Heart right ventricle (tissue), 16 donors: ENCODE measurements around the gene ELP5. TPM values are rescaled to one million over a fixed set of nuclear protein-coding genes. Genes with fewer than 3 reads are reported as not detected.

ENCODE experiments used
- ATAC-seq, 8 donors: fragments of 200-7000 bp; cut with Tn5 transposase; one replicate each; pipeline ENCODE4 v1.9.1; 2020; ENCODE audit warnings: mild to moderate bottlenecking in 8 of 8, moderate library complexity in 8 of 8, moderate number of reproducible peaks in 1 of 8
- DNase-seq, 2 donors: peaks; one replicate each; pipeline ENCODE4 v3.0.0-alpha.2; 2020
- H3K27ac ChIP-seq, 10 donors: fragments of 200-600 bp; sonication (generic) in 2 of 10; one replicate each; pipeline versions ENCODE4 v1.5.0 to v1.8.0; 2020 to 2022; ENCODE audit warnings: mild to moderate bottlenecking in 3 of 10
- H3K27me3 ChIP-seq, 7 donors: fragments of 200-600 bp; one replicate each; pipeline ENCODE4 v1.8.0; 2021 to 2022; ENCODE audit warnings: mild to moderate bottlenecking in 2 of 7
- H3K36me3 ChIP-seq, 9 donors: fragments of 200-600 bp; sonication (generic) in 1 of 9; one replicate each; pipeline versions ENCODE4 v1.5.0 to v1.8.0; 2020 to 2022; ENCODE audit warnings: mild to moderate bottlenecking in 2 of 9
- H3K4me1 ChIP-seq, 9 donors: fragments of 200-600 bp; sonication (generic) in 1 of 9; one replicate each; pipeline versions ENCODE4 v1.5.0 to v1.8.0; 2020 to 2022; ENCODE audit warnings: mild to moderate bottlenecking in 4 of 9
- H3K4me3 ChIP-seq, 10 donors: fragments of 200-600 bp; sonication (generic) in 2 of 10; one replicate each; pipeline versions ENCODE4 v1.5.0 to v1.8.0; 2020 to 2022; ENCODE audit warnings: mild to moderate bottlenecking in 7 of 10, moderate library complexity in 2 of 10
- H3K9me3 ChIP-seq, 11 donors: fragments of 200-600 bp in 10 of 11; sonication (generic) in 2 of 11; one replicate each; pipeline versions ENCODE4 v1.5.0 to v1.8.0; 2013 to 2022; ENCODE audit warnings: mild to moderate bottlenecking in 2 of 11, control low read depth in 1 of 11, moderate library complexity in 1 of 11
- WGBS, 2 donors: extraction: QIAGEN DNeasy Blood & Tissue Kit; methylation state at CpG; one replicate each; pipeline ENCODE4 v1.1.7; 2013; ENCODE audit warnings: inconsistent platforms in 1 of 2; 5-methylcytosine and 5-hydroxymethylcytosine counted together
- intact Hi-C, 10 donors: fragments of 100-400 bp; cut with DNase I; formaldehyde crosslinking; loops; one replicate each; pipeline versions ENCODE4 v1.11.1 to v1.14.2; 2022
- polyA plus RNA-seq, 2 donors: library from polyadenylated mRNA; stranded (reverse); fragments of 200-250 nt; gene quantifications; one replicate each; pipeline ENCODE4 v1.2.3, GENCODE V29; 2013
- total RNA-seq, 10 donors: library from RNA; stranded (reverse); fragmentation: NEBNext Ultra II Directional in 3 of 10; extraction: Animal tissue kit (Norgen Biotek cat#: 25700) in 3 of 10; gene quantifications; one replicate each; pipeline versions ENCODE4 v1.2.1 to v1.2.4, GENCODE V29; 2021 to 2023
- TF ChIP-seq, protein P1 (sequence below), 9 donors: fragments of 200-600 bp; sonication (generic) in 2 of 9; IDR thresholded peaks; one replicate each; pipeline versions ENCODE4 v1.5.0 to v1.8.0; 2021 to 2022; ENCODE audit warnings: antibody characterized with exemption in 9 of 9, mild to moderate bottlenecking in 5 of 9, moderate library complexity in 1 of 9
- donor health status: Arrhythmogenic right ventricular cardiomyopathy.
- donor health status: ischemic (EF 13 %, LVEDD 7.1; RV severe dilation, severe dysfunction).
- donor health status: healthy with polysubstance abuse.
- donor health status: DM: no; HTN: yes; CAD: no.
- donor health status: DM: no; HTN: no; CAD: no.
- donor health status: ischemic (EF 25% LVEDD 6.9; RV normal size, moderate dysfunction).
- donor health status: ischemic (EF 25% LVEDD 5.7; RV mildly dilated, moderate dysfunction).
- donor health status: healthy.
- donor health status: DM: yes; HTN: yes; CAD: no.
- donor health status: Ischemic cardiomyopathy.
- donor health status: ischemic (EF 35%, LVEDD 5.7; RV mildly dilated, moderate dysfunction).
- donor health status: nonischemic (EF 11% LVEDD 7.7; RV severe dilation, severe dysfunction).
- donor health status: DM: yes; HTN: yes; CAD: no.
- donor health status: PGD.
- donor health status: ischemic (EF 29% LVEDD 5.4; RV normal size, mild dysfunction).
- donor health status: nonischemic (EF 23%, LVEDD 6.1; RV moderate dilation, normal function).

The ELP5 gene
- total and polyA plus RNA-seq, 12 donors = 29.0 to 110 (median 52.1) TPM

DNA sequence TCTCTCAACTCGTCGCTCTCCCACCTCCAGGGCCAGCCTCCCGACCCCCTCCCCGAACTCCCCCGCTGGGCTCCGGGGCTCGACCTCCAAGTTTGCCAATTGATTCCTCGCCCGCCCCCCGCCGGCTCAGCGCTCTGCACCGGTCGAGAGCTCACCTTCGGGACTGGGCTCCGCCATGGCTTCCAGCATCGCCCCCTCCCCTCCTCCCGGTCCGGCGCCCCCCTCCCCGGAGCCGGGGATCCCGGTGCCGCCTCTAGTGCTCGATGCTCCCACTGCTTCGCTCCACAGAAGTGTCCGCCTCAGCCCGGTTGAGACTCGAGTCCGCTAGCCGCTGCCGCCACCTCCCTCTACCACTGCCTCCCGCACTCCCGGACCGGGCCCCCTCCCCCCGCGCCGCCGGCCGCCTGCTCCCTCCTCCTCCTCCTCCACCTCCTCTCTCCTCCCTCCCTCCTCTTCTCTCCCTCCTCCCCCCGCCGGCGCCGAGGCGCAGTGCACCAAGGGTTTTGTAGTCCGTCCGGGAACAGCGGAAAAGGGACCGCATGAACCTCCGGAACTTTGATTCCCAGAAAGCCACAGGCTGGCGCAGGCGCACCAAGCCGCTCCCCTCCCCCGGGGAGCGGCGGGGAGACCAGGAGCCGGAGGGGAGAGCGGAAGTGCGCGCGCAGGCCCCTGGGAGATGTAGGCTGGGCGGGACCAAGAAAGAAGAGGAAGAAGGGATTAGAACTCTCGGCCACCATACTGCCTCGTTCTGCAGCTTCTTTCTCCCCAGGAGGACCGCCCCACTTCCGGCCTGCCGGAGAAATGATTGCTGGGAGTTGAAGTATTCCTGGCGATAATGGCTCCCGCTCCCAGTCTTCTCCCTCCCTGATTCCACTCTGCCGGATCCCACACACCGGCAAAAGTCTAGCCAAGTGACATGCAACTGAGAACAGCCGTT lies 12.7 kb upstream of the ELP5 start, which contains the start of gene PHF23:
Gene PHF23 (minus strand): TSS at position 367 of the 937 bp plus-strand sequence. CDS start 178 bp downstream, at position 189.
- Histone ChIP-seq H3K4me3 (peak within 1 kb of the TSS; percentile 86 to 99 (median 96)), H3K27ac (peak within 1 kb of the TSS; percentile 76 to 100 (median 96)), H3K9me3 (no peaks in the 10 kb centered on the region), H3K27me3 (no peaks in the 10 kb centered on the region), H3K36me3 (peaks cover 0 to 44% (median under 1%) of the 10 kb centered on the region in 9 donors), H3K4me1 (peaks cover 14 to 56% (median 44%) of the 10 kb centered on the region in 9 donors)
- peak; percentile 75 to 88 (median 82) for ATAC-seq
- intact Hi-C loops = loop anchor here in 2 of 10 donors (2.0 to 5.0 kb wide), 3 partner anchors 21 to 68 kb away; partner anchors contain the start of genes ACADVL (in 1 of the 2), DLG4 (in 1 of the 2) and EIF5A (in 1 of the 2)
- DNase-seq = peak; percentile 99
- WGBS, 2 donors = 1% methylated on average over 62 to 72 of the region's 72 CpGs
- TF ChIP-seq, protein P1, sequence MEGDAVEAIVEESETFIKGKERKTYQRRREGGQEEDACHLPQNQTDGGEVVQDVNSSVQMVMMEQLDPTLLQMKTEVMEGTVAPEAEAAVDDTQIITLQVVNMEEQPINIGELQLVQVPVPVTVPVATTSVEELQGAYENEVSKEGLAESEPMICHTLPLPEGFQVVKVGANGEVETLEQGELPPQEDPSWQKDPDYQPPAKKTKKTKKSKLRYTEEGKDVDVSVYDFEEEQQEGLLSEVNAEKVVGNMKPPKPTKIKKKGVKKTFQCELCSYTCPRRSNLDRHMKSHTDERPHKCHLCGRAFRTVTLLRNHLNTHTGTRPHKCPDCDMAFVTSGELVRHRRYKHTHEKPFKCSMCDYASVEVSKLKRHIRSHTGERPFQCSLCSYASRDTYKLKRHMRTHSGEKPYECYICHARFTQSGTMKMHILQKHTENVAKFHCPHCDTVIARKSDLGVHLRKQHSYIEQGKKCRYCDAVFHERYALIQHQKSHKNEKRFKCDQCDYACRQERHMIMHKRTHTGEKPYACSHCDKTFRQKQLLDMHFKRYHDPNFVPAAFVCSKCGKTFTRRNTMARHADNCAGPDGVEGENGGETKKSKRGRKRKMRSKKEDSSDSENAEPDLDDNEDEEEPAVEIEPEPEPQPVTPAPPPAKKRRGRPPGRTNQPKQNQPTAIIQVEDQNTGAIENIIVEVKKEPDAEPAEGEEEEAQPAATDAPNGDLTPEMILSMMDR (IDR thresholded peaks at IDR 0.05) = no peak

DNA sequence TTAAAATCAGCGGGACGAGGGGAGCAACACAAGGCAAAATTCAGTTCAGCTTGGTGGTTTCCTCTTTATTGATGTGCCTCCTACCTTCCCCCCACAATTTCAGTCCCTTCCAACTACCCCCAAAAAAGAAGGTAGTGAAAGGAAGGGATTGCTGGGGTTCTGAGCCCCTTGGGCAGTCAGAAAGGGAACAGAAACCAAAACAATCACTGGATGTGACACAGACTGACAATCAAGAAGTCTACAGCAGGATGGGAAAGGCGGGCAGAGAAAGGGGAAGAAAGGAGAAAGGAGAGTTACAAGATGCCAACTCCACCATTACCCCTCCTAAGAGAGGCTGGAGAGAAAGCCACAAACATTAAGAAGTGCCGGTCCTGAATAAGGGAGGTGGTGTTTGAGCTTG lies 11.6 kb upstream of the ELP5 start:
- no peaks in the 10 kb centered on the region for H3K9me3 ChIP-seq
- peaks cover 0 to 50% (median 6%) of the 10 kb centered on the region in 9 donors for H3K36me3 ChIP-seq
- DNase-seq (no peak), ATAC-seq (no peak)
- H3K27ac ChIP-seq = peak overlapping the region in 8 of 10 donors; percentile 88 to 100 (median 94)
- 67 to 74% methylated on average over 4 of the region's 4 CpGs for WGBS, 2 donors
- TF ChIP-seq, protein P1 (IDR thresholded peaks at IDR 0.05) = no peak
- intact Hi-C loops = loop anchor here in 1 of 10 donors (5.0 kb wide), 1 partner anchor 67 kb away; the partner anchor contains the start of gene EIF5A
- peak overlapping the region in 7 of 10 donors; percentile 25 to 97 (median 86) for H3K4me3 ChIP-seq
- H3K27me3 ChIP-seq = no peaks in the 10 kb centered on the region
- H3K4me1 ChIP-seq = peaks cover 14 to 47% (median 38%) of the 10 kb centered on the region in 9 donors

DNA sequence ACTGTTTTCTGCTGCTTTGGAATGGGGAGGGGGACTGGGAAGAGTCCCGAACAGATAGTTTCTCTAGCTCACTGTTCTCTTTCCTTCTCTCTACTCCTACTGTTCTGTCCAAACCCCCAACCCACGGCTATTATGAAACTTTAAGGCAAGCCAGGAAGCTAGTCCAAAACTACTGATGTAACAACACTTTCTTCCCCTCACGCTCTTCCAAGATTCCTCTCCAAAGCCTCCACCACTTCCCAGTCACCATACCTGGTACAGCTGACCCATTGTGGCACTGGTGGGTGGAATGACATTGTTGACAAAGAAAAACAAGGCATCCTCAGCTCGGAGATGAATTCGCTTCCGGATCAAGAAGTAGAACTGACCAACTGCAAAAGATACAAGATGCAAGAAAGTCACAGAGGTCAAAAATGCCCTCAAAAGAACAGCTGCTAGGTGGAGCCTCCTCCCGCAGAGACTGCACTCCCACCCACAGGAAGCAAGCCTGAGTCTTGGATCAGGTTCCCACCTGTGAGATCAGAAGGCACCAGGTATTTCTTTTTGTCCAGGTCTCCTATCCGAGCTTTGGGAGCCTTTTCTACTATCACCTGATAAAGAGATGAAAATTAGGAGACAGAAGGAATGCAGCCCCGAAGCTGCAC lies 10.8 kb upstream of the ELP5 start:
- Histone ChIP-seq H3K36me3 (peaks cover 0 to 50% (median 14%) of the 10 kb centered on the region in 9 donors), H3K27ac (peak overlapping the region; percentile 88 to 100 (median 96)), H3K27me3 (no peaks in the 10 kb centered on the region), H3K9me3 (no peaks in the 10 kb centered on the region), H3K4me1 (peaks cover 14 to 42% (median 38%) of the 10 kb centered on the region in 9 donors), H3K4me3 (peak overlapping the region; percentile 68 to 97 (median 84))
- ATAC-seq = no peak
- WGBS, 2 donors = 30 to 36% methylated on average over 9 of the region's 9 CpGs
- intact Hi-C loops = loop anchor here in 1 of 10 donors (5.0 kb wide), 1 partner anchor 66 kb away; the partner anchor contains the start of gene EIF5A
- no peak for DNase-seq
- TF ChIP-seq, protein P1 (IDR thresholded peaks at IDR 0.05) = no peak
